ENCODE results near the gene WFDC5.

WFDC5 gene

GRCh38 chr20:45090481-45090880 is 24.5 kb downstream of the WFDC5 start:
- H3K9me3 ChIP-seq (ENCODE audit: control insufficient read depth, low read length): no peaks in the 10 kb centered on the region
- H3K36me3 ChIP-seq (ENCODE audit: control insufficient read depth, insufficient read depth, low read length): peaks cover 46% of the 10 kb centered on the region
- no peak overlapping the region for H3K27ac ChIP-seq (ENCODE audit: low read depth, low read length, severe bottlenecking)
- H3K4me1 ChIP-seq (ENCODE audit: control insufficient read depth, insufficient read depth, low read length, poor library complexity, severe bottlenecking): peaks cover 12% of the 10 kb centered on the region
- H3K4me3 ChIP-seq (ENCODE audit: extremely low read depth, insufficient read depth, low read length, poor library complexity, severe bottlenecking): no peak overlapping the region
- WGBS, 2 experiments (ENCODE audit: insufficient coverage in 2 of 2): 100% methylated on average over 1 to 3 of the region's 3 CpGs

- Histone ChIP-seq H3K4me3 (ENCODE audit: extremely low read depth, insufficient read depth, low read length, poor library complexity, severe bottlenecking) (no peak overlapping the region), H3K9me3 (ENCODE audit: control insufficient read depth, low read length) (no peaks in the 10 kb centered on the region), H3K27ac (ENCODE audit: low read depth, low read length, severe bottlenecking) (no peak overlapping the region), H3K36me3 (ENCODE audit: control insufficient read depth, insufficient read depth, low read length) (peaks cover 45% of the 10 kb centered on the region), H3K4me1 (ENCODE audit: control insufficient read depth, insufficient read depth, low read length, poor library complexity, severe bottlenecking) (peaks cover 25% of the 10 kb centered on the region)
- 91 to 96% methylated on average over 5 to 7 of the region's 7 CpGs for WGBS, 2 experiments (ENCODE audit: insufficient coverage in 2 of 2)
Observed at GRCh38 chr20:45088247-45088646, 26.7 kb downstream of the WFDC5 start.

- Histone ChIP-seq H3K36me3 (ENCODE audit: control insufficient read depth, insufficient read depth, low read length) (peaks cover 48% of the 10 kb centered on the region), H3K27ac (ENCODE audit: low read depth, low read length, severe bottlenecking) (no peak overlapping the region), H3K4me1 (ENCODE audit: control insufficient read depth, insufficient read depth, low read length, poor library complexity, severe bottlenecking) (peaks cover 25% of the 10 kb centered on the region), H3K9me3 (ENCODE audit: control insufficient read depth, low read length) (peaks cover 3% of the 10 kb centered on the region), H3K4me3 (ENCODE audit: extremely low read depth, insufficient read depth, low read length, poor library complexity, severe bottlenecking) (no peak overlapping the region)
- 100% methylated on average over 1 of the region's 1 CpG for WGBS, 2 experiments (ENCODE audit: insufficient coverage in 2 of 2)
Observed at GRCh38 chr20:45087814-45088213, 27.2 kb downstream of the WFDC5 start.

- H3K36me3 ChIP-seq (ENCODE audit: control insufficient read depth, insufficient read depth, low read length): peaks cover 50% of the 10 kb centered on the region
- WGBS, 2 experiments (ENCODE audit: insufficient coverage in 2 of 2): 92 to 100% methylated on average over 2 of the region's 3 CpGs
- no peak overlapping the region for H3K27ac ChIP-seq (ENCODE audit: low read depth, low read length, severe bottlenecking)
- H3K4me1 ChIP-seq (ENCODE audit: control insufficient read depth, insufficient read depth, low read length, poor library complexity, severe bottlenecking): peaks cover 25% of the 10 kb centered on the region
- H3K9me3 ChIP-seq (ENCODE audit: control insufficient read depth, low read length): peaks cover 9% of the 10 kb centered on the region
- H3K4me3 ChIP-seq (ENCODE audit: extremely low read depth, insufficient read depth, low read length, poor library complexity, severe bottlenecking): no peak overlapping the region
Observed at GRCh38 chr20:45087097-45087790, 27.7 kb downstream of the WFDC5 start.

- H3K9me3 ChIP-seq (ENCODE audit: control insufficient read depth, low read length): peaks cover 16% of the 10 kb centered on the region
- peak overlapping the region; percentile 67 for H3K27ac ChIP-seq (ENCODE audit: low read depth, low read length, severe bottlenecking)
- no peak overlapping the region for H3K4me3 ChIP-seq (ENCODE audit: extremely low read depth, insufficient read depth, low read length, poor library complexity, severe bottlenecking)
- 100% methylated on average over 1 of the region's 1 CpG; no CpG with 5 or more reads in 1 of the 2 experiments for WGBS, 2 experiments (ENCODE audit: insufficient coverage in 2 of 2)
- H3K36me3 ChIP-seq (ENCODE audit: control insufficient read depth, insufficient read depth, low read length): peaks cover 53% of the 10 kb centered on the region
- peaks cover 25% of the 10 kb centered on the region for H3K4me1 ChIP-seq (ENCODE audit: control insufficient read depth, insufficient read depth, low read length, poor library complexity, severe bottlenecking)
Observed at GRCh38 chr20:45085867-45086266, 29.1 kb downstream of the WFDC5 start.

GRCh38 chr20:45085289-45085688 is 29.7 kb downstream of the WFDC5 start:
- Histone ChIP-seq H3K4me1 (ENCODE audit: control insufficient read depth, insufficient read depth, low read length, poor library complexity, severe bottlenecking) (peaks cover 19% of the 10 kb centered on the region), H3K9me3 (ENCODE audit: control insufficient read depth, low read length) (peaks cover 16% of the 10 kb centered on the region), H3K27ac (ENCODE audit: low read depth, low read length, severe bottlenecking) (peak overlapping the region; percentile 67), H3K4me3 (ENCODE audit: extremely low read depth, insufficient read depth, low read length, poor library complexity, severe bottlenecking) (no peak overlapping the region), H3K36me3 (ENCODE audit: control insufficient read depth, insufficient read depth, low read length) (peaks cover 57% of the 10 kb centered on the region)
- no CpG with 5 or more reads among the region's 2 CpGs for WGBS, 2 experiments (ENCODE audit: insufficient coverage in 2 of 2)

GRCh38 chr20:45083127-45083526 is 31.8 kb downstream of the WFDC5 start:
- Histone ChIP-seq H3K36me3 (ENCODE audit: control insufficient read depth, insufficient read depth, low read length) (peaks cover 65% of the 10 kb centered on the region), H3K9me3 (ENCODE audit: control insufficient read depth, low read length) (peaks cover 16% of the 10 kb centered on the region), H3K27ac (ENCODE audit: low read depth, low read length, severe bottlenecking) (no peak overlapping the region), H3K4me1 (ENCODE audit: control insufficient read depth, insufficient read depth, low read length, poor library complexity, severe bottlenecking) (peaks cover 17% of the 10 kb centered on the region), H3K4me3 (ENCODE audit: extremely low read depth, insufficient read depth, low read length, poor library complexity, severe bottlenecking) (no peak overlapping the region)
- no CpG with 5 or more reads among the region's 1 CpG for WGBS, 2 experiments (ENCODE audit: insufficient coverage in 2 of 2)

GRCh38 chr20:45082468-45082867 is 32.5 kb downstream of the WFDC5 start:
- H3K9me3 ChIP-seq (ENCODE audit: control insufficient read depth, low read length): peaks cover 16% of the 10 kb centered on the region
- H3K4me3 ChIP-seq (ENCODE audit: extremely low read depth, insufficient read depth, low read length, poor library complexity, severe bottlenecking): no peak overlapping the region
- peaks cover 71% of the 10 kb centered on the region for H3K36me3 ChIP-seq (ENCODE audit: control insufficient read depth, insufficient read depth, low read length)
- H3K4me1 ChIP-seq (ENCODE audit: control insufficient read depth, insufficient read depth, low read length, poor library complexity, severe bottlenecking): peaks cover 17% of the 10 kb centered on the region
- no peak overlapping the region for H3K27ac ChIP-seq (ENCODE audit: low read depth, low read length, severe bottlenecking)
- WGBS, 2 experiments (ENCODE audit: insufficient coverage in 2 of 2): no CpG with 5 or more reads among the region's 3 CpGs

- Histone ChIP-seq H3K4me3 (ENCODE audit: extremely low read depth, insufficient read depth, low read length, poor library complexity, severe bottlenecking) (no peak overlapping the region), H3K36me3 (ENCODE audit: control insufficient read depth, insufficient read depth, low read length) (peaks cover 75% of the 10 kb centered on the region), H3K4me1 (ENCODE audit: control insufficient read depth, insufficient read depth, low read length, poor library complexity, severe bottlenecking) (peaks cover 14% of the 10 kb centered on the region), H3K27ac (ENCODE audit: low read depth, low read length, severe bottlenecking) (no peak overlapping the region), H3K9me3 (ENCODE audit: control insufficient read depth, low read length) (peaks cover 16% of the 10 kb centered on the region)
- 90 to 98% methylated on average over 2 of the region's 5 CpGs for WGBS, 2 experiments (ENCODE audit: insufficient coverage in 2 of 2)
Observed at GRCh38 chr20:45080867-45081624, 33.9 kb downstream of the WFDC5 start.

GRCh38 chr20:45077559-45077958 is 37.4 kb downstream of the WFDC5 start:
- peaks cover 92% of the 10 kb centered on the region for H3K36me3 ChIP-seq (ENCODE audit: control insufficient read depth, insufficient read depth, low read length)
- WGBS, 2 experiments (ENCODE audit: insufficient coverage in 2 of 2): 98 to 100% methylated on average over 1 to 3 of the region's 3 CpGs
- peaks cover 11% of the 10 kb centered on the region for H3K9me3 ChIP-seq (ENCODE audit: control insufficient read depth, low read length)

GRCh38 chr20:45073221-45073620 is 41.8 kb downstream of the WFDC5 start:
- Histone ChIP-seq H3K9me3 (ENCODE audit: control insufficient read depth, low read length) (peaks cover 7% of the 10 kb centered on the region), H3K27ac (ENCODE audit: low read depth, low read length, severe bottlenecking) (no peak overlapping the region), H3K4me3 (ENCODE audit: extremely low read depth, insufficient read depth, low read length, poor library complexity, severe bottlenecking) (no peak overlapping the region), H3K4me1 (ENCODE audit: control insufficient read depth, insufficient read depth, low read length, poor library complexity, severe bottlenecking) (peaks cover 12% of the 10 kb centered on the region), H3K36me3 (ENCODE audit: control insufficient read depth, insufficient read depth, low read length) (peaks cover 59% of the 10 kb centered on the region)
- 76 to 100% methylated on average over 2 to 3 of the region's 3 CpGs for WGBS, 2 experiments (ENCODE audit: insufficient coverage in 2 of 2)

More at GRCh38 chr20:45077559-45077958, 37.4 kb downstream of the WFDC5 start:
- no peak overlapping the region for H3K4me3 ChIP-seq (ENCODE audit: extremely low read depth, insufficient read depth, low read length, poor library complexity, severe bottlenecking)
- no peak overlapping the region for H3K27ac ChIP-seq (ENCODE audit: low read depth, low read length, severe bottlenecking)
- no peaks in the 10 kb centered on the region for H3K4me1 ChIP-seq (ENCODE audit: control insufficient read depth, insufficient read depth, low read length, poor library complexity, severe bottlenecking)

Measured in mesodermal cell (in vitro differentiated cells).